Activated gamma-delta T cell treated with anti-CD3 and anti-CD28 coated beads, Interleukin-2, amount 50 U/mL, for 16 hours (primary cell): ENCODE measurements around the gene SAPCD2.
"Not testable (repeated sequence)": the region's sequence is repeated elsewhere in the genome, so short reads cannot be mapped to it uniquely, and the experiment has no call there.

Experiments
- DNase-seq: peaks from one replicate; pipeline ENCODE4 v3.0.0-alpha.2; 2020; ENCODE audit warnings: low read depth

The SAPCD2 gene

DNA sequence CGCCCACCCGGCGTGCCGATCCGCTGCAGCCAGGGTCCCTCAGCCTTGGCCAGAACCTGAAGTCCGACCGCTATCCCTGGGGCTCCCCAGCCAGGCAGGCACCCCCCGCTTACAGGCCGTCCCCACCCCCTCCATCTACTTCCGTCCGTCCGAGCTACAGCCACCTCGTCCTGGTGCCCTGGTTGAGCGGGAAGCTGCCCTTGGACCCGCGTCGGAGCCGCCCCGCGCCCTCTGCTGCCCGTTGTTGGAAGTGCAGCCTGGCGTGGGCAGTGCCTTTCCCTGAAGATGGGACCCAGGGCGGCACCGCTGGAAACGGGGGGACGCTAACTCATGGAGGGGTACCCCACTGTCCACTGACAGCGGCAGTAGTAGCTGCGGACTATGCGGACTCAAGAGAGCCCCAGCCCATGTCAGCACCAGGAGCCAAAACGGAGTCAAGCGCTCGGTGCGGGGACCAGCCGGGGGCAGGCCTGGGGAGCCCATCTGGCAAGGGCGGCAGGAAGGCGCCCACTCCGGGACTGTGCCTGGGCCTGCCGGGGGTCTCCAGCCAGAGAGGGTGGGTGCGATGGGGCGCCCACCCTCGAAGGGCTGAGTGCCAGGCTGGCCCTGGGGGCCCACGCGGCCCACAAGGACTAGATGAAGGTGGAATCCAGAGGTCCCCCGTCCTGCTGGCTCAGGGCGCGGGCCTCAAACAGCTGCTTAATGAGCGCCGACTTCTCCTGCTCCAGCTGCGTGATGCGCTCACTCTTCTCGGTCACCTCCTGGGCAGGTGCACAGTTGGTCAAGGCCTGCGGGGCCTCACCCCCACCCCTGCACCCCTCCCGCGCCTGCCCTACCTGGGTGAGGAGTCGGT is 6.1 kb downstream of the SAPCD2 start:
- no peak for DNase-seq

DNA sequence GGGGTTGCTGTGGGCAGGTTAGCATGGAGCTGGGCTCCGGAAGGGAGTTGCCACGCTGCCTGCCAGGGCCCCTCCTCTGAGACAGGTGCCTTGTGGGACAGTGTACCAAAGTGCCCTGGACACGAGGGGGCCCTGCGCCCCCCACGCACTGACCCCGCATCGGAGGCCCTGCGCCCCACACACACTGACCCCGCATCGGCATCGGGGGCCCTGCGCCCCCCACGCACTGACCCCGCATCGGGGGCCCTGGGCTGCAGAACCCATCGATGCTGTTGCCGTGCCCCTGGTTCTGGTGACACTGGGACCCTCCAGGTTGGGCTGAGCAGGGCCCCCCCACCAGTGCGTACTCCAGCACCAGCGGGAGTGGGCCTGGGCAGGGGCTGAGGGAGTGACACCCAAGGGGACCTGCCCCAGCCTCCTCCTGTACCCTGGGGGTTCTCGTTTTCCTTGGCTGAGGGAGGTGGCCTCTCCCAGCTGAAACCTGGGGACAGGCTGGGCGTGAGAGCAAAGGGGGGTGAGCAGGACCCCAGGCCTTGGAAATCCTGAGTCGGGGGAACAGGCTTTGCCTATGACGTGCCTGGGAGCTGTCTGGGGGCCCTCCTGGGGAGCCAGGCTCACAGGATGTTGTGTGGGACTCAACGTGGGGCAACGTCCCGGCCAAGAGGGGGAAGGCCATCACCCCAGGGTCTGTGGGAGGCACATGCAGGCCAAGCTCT is 6.9 kb downstream of the SAPCD2 start:
- no peak for DNase-seq

DNA sequence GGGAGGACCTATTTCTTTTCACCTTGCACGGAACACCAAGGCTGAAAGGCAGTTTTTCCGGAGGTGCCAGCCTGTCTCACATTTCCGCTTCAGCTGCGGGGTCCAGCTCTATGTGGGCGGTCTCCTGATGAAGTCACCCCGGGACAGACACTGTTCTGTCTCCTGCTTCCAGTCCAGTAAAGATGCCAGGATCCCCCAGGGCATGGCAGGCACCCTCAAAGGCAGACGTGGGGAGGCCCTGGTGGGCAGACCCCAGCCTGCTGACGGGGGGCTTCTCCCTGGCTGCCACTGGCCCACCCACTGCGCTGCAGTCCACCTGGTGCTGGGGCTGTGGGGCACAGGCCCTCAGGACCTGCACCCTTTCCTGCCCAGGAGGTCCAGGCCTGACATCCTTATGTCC is 7.6 kb downstream of the SAPCD2 start:
- DNase-seq: not testable (repeated sequence)

DNA sequence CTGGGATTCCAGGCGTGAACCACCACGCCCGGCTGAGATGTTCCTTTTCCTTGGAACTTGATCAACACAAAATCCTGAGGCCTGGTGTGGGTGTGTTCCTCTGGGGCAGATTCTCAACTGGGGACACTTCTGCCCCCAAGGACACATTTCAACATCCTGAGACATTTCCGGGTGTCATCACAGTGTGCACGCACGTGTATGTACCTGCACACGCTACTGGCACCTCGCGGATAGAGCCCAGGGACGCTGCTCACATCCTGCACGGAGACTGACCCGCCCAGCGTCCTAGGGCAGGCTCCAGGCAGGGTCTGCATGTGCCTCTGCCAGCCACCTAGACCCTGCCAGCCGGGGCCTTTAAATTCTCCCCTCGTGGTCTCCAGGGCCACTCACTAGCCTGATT is 8.0 kb downstream of the SAPCD2 start:
- no peak for DNase-seq

DNA sequence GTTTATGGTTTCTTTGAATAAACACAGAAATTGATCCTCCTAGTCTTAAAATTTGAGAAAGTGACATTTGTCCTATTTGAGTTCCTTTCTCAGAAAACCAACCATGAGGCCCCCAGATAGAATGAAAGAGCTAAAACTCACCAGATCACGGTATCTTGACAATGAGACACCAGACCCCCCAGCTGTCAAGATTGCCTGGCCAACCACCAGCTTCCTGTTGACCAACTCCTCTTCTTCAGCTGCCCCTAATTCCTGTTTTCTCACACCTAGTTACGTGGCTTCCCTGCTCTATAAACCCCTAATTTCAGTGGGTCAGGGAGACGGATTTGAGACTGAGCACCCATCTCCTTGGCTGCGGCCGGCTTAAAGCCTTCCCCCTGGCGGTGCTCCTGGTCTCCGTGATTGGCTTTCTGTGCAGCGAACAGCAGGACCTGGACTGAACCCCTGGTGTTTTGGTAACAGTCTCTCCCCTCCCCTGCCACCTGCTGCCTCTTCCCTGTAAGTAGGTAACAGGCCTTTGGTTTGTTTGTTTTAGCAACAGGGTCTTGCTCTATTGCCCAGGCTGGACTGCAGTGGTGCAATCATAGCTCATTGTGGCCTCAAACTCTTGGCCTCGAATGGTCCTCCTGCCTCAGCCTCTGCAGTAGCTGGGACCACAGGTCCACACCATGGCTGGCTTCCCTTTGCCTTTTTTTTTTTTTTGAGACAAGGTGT is 11.7 kb downstream of the SAPCD2 start:
- no peak for DNase-seq

DNA sequence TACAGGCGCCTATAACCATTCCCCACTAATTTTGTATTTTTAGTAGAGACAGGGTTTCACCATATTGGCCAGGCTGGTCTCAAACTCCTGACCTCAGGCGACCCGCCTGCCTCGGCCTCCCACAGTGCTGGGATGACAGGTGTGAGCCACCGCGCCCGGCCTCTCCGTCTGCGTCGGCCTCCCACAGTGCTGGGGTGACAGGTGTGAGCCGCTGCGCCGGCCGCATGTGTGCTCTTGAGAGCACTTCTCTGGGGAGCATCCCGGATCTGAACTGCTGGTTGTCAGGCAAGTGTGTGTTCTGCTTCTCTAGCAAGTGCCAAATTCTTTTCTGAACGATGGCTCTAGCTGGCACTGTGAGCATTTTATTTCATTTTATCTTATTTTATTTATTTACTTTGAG is 12.8 kb downstream of the SAPCD2 start:
- DNase-seq: no peak

DNA sequence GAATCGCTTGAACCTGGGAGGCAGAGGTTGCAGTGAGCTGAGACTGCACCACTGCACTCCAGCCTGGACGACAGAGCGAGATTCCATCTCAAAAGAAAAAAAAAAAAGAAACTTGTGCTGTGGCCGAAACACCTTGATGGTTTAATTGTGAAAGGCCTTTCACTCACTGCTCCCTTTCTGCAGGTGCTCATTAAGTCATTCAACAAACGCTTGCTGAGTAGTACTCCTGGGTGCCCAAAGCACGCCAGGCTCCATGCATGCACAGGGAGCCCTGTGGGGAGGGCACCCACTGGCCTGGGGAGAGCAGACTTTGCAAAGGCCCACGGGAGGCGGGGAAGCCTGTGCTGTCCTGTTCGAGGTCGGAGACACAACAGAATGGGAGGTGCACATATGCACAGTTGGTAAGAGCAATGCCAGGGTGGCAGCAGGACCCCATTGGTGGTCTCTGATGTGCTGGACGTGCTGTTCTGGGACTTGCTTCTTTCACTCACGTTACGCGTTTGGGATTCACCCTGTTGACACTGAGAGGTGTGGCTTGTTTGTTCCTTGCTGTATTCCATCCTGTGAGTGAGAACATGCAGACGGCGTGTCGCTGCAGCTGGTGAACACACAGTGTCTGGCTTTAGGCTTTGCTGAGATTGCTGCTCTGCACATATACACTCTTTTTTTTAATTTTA is 13.5 kb downstream of the SAPCD2 start:
- no peak for DNase-seq

DNA sequence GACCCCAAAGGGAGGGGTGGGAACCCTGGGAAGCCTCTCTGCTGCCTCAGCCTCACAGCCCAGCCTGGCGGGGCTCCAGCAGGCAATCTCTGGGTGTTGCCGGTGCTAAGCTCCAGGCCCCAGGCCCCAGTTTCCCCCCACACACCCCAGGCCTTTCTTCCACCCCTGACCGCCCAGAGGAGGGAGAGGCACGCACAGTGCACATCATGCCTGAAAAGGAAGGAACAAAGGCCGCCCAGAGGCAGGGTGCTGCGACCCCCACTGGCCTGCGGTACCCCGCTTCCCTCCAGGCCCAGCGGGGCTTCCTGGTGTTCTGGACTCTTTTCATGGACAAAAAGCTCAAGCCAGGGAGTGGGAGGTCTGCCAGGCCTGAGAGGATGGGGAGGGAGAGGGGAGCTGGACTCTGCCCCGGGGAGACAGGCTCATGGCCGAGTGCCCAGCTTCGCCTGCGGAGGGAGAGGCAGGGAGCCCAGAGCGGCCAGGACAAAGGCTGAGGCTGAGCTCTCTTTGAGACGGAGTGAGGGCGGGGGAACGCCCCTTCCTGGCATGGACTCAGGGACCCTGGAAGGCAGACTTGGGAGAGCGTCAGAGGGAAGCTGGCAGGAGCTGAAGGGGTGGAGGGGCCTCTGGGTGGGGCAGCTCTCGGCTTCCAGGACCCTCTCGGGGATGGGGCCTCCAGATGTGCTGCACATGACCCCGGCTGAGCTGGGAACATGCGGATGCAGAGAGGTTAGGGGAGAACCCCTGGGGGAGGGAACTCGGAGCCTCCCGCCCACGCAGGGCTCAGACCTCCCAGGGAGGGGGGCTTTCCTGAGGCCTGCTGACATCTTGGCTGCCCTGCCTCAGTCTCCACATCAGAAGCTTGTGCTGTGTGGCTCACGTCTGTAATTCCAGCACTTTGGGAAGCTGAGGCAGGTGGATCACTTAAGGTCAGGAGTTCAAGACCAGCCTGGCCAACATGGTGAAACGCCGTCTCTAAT is 14.7 kb downstream of the SAPCD2 start:
- DNase-seq: no peak

DNA sequence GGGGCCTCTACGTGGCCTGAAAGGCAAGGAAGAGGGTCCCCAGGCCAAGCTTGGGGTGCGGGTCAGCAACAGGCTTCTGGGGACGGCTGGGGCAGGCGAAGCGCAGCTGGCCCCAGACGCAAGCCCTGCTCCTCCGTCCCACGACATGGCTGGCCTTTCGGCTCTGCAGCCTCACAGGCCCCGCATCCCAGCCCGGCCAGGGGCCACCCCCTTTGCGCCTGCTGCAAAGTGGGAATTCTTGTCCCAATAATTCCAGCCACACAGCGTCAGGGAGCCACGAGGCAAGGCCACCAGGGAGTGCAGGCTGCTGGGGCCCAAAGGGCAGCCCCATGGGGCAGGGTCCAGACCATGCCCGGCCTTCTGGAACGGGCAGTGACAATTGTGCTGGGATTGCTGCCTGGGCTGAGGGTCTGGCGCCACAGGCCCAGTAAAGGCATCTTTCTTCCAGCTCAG is 15.4 kb downstream of the SAPCD2 start:
- no peak for DNase-seq

DNA sequence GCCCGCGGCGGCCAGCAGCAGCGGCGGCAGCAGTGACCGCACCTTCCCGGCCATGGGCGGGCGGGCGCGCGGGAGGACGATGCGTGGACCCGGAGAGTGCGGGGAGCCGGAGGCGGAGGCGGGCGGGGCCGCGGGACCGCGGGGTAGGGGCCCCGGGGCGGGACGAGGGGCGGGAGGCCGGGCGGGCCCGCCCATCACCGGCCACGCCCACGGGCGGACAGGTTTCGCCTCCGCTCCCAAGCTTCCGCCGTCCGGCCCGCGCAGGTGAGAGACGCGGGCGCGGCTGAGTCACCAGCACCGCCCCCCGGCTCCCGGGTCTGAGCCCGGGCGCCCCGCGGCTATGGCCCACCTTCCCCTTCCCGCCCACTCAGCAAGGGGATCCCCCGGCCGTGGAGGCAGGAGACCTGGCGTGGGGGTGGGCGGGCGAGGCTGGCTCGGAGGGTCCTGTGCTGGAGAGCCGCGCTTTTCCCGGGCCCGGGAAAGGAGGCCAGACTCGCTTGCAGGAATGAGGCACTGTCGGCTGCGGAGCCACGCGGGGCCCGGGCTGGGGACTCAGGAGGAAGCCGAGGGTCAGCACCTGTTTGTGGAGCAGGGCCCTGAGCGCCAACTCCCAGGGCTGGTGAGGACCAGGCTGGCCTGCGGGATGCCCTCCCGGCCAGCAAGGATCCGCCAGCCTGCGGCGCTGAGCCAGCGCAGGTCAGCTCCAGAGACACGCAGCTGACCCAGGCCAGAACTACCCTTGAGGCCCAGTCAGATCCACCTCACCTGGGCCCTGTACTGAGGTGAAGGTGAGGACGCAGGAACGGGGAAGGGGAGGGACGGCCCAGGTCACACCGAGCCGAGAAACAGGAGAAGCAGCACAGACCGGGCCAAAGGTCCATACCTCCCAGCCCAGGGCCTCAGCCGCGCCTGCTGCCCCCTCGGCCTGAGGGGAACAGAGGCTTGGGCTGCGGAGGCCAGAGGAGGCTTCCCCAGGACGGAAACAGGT is 16.1 kb downstream of the SAPCD2 start, which contains the start of gene ENTPD2:
Gene ENTPD2 (minus strand): TSS at position 118 of the 988 bp plus-strand sequence. CDS start 64 bp downstream, at position 54.
- no peak for DNase-seq

DNA sequence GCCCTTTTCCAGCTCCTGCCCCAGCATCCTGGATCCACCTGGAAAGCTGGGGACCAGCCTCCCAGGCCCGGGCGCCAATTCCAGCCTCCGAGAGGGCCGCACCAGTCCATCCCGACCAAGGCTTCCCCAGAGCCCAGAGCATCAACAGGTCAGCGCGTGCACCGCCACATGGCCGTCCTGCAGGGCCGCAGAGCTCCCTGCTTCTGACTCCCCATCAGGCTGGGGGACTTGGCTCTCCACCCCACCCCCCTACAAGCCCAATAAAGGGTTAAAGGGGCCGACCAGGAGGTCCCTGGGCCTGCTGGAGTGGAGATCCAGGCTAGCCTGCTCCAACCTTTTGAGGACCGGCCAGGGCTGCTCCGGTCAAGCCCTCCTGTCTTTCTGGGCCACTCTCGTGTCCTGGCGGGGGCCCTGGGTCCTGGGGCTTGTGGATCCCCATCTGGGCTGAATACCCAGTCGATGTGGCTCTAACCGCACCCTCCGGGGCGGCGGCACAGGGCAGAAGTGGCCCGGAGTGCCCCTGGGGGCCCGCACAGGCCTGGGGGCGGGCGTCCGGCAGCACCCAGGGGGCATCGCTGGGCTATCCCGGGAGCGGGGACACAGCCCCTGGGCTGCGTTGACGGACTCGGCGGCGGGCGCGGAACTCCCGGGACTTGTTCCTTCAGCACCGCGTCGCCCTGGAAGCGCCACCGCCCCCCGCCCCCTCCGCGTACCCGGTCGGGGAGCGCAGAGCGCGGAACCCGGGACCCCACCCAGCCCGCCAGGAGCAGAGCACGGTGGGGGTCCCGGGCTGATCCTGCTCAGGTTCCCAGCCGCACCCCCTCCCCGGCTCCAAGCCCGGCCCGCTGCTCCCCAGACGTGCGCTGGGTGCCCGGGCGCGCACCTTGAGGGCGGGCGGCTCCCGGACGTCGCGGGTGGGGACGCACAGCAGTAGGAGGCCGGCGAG is 17.1 kb downstream of the SAPCD2 start:
- no peak for DNase-seq

DNA sequence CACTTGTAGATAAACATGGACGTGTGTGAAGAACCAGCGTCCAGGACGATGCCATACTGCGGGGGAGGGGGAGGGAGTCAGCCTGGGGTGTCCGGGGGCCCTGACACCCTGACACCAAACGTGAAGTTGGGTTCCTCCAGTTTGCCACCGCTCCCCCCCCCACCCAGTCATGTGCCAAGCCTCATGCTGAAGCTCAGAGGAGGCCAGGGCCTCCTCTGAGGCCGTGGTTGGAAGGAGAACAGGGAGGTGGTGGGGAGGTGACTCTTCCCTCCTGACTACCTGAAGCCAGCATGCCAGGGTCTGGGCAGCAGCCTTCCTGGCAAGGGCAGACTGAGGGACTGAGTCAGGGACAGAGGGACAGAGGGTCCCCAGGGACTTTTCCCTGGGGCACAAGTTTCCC is 18.1 kb downstream of the SAPCD2 start:
- DNase-seq: no peak

DNA sequence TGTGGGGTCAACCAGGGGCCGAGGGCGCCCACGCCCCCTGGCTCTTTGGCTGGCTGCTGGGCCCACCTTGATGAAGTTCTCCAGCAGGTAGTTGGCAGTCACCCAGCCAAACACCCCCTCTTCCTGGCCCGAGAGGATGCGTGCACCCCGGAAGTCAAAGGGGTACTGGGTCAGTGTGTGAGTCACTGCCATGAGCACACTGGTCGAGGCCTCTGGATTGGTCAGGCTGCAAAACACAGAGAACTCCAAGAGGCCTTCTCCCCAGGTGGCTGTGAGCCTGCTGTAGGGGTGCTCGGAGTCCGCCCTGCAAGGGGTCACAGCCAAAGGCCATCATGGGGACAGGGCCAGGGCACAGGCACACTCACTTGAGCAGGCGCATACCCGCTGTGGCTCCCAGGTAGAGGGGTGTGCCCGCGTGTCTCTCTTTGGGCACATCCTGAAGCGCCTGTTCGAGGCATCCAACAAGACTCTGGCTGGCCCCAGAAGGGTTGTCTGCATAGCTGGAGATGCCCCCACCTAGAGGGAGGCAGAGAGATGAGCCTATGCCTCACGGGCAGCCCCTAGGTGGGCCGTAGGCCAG is 19.1 kb downstream of the SAPCD2 start:
- DNase-seq: no peak

DNA sequence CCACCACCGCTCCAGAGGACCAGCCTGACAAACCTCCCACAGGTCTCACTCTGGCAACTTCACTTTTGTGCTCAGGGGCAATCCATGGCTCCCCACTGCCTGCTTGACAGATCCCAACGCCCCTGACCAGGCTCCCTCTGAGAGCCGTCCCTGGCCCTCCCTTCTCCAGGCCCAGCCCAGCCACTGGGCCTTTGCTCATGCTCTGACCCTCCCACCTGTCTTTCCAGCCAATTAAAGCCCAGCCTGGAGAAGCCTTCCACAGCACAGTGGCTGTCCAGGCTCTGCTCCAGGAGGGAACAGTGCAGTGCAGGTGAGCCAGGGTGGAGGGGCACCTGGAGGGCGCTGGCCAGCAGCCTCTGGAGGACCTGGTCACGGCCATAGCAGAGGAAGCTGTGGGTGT is 19.8 kb downstream of the SAPCD2 start:
- DNase-seq: no peak

DNA sequence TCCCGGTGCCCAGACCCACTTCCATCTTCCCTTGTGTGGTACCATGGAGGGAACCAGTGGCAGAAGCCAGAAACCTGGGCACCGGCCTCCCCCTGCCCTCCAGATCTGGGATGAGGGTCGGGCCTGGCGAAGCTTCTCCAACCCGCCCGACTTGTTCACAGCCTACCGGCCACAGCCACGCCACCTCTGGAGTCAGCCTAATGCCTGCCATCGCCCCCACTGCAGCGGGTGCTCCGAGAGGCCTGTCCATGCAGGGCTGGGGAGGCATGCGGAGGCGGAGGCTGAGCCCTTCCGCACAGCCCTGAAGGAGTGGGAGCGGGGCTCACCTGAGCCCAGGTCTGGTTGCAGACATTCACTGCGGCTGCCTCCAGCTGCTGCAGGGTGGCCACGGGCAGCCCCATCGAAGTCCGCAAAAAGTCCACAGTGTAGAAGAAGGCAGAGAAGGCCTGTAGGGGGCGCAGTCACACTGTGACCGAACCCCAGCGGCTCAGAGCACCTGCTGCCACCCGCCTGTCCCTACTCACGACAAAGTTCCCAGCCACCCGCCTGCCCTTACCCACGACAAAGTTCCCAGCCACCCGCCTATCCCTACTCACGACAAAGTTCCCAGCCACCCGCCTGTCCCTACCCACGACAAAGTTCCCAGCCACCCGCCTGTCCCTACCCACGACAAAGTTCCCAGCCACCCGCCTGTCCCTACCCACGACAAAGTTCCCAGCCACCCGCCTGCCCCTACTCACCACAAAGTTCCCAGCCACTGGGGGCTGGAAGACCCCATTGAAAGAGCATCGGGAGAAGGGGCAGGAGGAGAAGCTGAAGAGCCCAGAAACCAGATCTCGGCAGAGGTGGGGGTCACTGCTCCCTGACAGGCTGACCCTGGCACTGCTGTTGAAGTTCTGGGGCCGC is 20.6 kb downstream of the SAPCD2 start:
- DNase-seq: no peak

DNA sequence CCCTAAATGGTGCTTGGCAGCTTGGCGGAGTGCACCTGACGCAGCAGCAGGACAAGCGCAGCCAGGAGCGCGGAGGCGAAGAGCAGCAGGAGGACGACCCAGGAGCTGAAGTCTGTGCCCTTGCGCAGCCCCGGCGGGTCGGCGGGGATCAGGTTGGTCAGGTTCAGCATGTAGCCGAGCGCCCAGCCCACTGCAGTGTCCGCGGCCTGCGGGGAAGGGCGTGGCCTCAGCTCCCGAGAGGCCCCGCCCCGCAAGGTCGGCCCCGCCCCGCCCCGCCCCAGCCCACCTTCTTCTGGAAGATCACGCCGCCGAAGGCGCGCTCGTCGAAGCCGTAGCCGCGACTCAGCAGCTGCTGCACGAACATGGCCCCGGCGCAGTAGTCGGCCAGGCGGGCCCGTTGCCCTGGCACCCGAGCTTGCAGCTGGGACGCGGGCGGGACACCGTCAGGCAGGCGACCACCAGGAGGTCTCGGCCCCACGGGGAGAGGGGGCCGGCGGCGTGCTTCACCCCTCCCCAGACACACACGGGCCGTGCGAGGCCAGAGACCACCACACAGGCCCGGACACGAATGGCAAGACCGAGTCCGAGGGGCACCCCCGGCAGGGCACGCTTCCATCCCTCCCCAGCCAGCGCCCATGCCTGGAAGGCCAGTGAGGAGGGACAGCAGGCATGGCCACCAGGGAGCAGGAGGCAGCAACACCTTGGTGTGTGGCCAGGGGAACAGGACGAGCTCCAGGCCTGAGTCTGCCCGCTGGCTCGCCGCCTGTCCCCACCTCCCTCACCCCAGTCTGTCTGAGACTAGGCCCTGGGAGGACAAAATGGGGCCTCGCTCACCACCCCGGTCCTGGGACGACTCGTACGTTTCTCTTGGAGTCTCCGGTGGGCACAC is 21.5 kb downstream of the SAPCD2 start:
- DNase-seq: no peak
